GM06990 (cell line): ENCODE measurements around the gene FNDC3B.
"Not testable (repeated sequence)": the region's sequence is repeated elsewhere in the genome, so short reads cannot be mapped to it uniquely, and the experiment has no call there.

Experiments used
- DNase-seq: peaks from one replicate; pipeline ENCODE4 v3.0.0-alpha.2; 2011; ENCODE audit not compliant: insufficient read length; ENCODE audit errors: extremely low read depth
- H3K27me3 ChIP-seq: replicated peaks from 2 replicates; pipeline ENCODE4 v1.6.0; 2011; ENCODE audit warnings: low read length; ENCODE audit not compliant: control insufficient read depth, insufficient read depth
- H3K36me3 ChIP-seq: 2 replicates; pipeline ENCODE4 v1.5.1; 2011; ENCODE audit warnings: low read length; ENCODE audit not compliant: control insufficient read depth, insufficient read depth
- H3K4me3 ChIP-seq: replicated peaks from 2 replicates; pipeline ENCODE4 v1.5.1; 2011; ENCODE audit warnings: low read depth, mild to moderate bottlenecking, control low read depth, low read length
- TF ChIP-seq, protein P1 (sequence below): IDR thresholded peaks from 2 replicates; pipeline ENCODE4 v1.5.1; 2011; ENCODE audit warnings: low read length, control low read depth, mild to moderate bottlenecking, inconsistent platforms; ENCODE audit not compliant: insufficient read depth, poor library complexity, severe bottlenecking

The FNDC3B gene

DNA sequence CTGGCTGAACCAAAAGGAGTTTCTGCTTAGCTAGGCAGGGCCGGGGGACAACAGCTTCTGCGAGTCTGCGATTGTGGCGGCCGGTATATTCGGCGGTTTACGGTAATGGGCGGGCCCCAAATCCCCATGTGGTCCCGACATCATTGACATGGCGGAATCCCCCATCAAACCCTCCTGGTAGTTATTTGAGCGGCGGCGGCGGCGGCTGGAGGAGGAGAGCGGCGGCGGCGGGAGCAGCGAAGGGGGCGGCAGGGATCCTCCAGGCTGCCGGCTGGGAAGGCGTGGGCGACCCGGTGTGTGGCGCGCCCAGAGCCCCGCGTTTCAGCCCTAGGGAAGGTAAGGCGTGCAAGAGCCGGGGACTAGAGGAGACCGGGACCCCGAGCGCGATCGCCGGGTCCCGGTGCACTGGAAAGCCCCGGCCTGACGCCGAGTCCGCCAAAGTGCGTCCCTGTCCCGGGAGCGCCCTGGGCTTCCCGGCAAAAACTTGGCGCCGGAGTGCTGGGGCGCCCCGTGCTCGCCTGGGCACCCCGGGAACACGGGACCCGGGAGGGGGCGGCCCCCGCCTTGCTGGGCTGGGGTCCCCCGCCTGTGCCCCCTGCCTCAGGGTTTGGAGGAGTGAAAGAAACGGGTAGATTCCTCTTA, at the start of gene FNDC3B:
TSS of gene FNDC3B (plus strand) at position 143 of the 642 bp plus-strand sequence. CDS start 72,902 bp downstream, outside the sequence.
- no peaks in the 10 kb centered on the region for H3K36me3 ChIP-seq
- peak; percentile 88 for DNase-seq
- H3K27me3 ChIP-seq: no peaks in the 10 kb centered on the region
- H3K4me3 ChIP-seq: peak within 1 kb of the TSS; percentile 94
- TF ChIP-seq, protein P1, sequence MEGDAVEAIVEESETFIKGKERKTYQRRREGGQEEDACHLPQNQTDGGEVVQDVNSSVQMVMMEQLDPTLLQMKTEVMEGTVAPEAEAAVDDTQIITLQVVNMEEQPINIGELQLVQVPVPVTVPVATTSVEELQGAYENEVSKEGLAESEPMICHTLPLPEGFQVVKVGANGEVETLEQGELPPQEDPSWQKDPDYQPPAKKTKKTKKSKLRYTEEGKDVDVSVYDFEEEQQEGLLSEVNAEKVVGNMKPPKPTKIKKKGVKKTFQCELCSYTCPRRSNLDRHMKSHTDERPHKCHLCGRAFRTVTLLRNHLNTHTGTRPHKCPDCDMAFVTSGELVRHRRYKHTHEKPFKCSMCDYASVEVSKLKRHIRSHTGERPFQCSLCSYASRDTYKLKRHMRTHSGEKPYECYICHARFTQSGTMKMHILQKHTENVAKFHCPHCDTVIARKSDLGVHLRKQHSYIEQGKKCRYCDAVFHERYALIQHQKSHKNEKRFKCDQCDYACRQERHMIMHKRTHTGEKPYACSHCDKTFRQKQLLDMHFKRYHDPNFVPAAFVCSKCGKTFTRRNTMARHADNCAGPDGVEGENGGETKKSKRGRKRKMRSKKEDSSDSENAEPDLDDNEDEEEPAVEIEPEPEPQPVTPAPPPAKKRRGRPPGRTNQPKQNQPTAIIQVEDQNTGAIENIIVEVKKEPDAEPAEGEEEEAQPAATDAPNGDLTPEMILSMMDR: no peak

DNA sequence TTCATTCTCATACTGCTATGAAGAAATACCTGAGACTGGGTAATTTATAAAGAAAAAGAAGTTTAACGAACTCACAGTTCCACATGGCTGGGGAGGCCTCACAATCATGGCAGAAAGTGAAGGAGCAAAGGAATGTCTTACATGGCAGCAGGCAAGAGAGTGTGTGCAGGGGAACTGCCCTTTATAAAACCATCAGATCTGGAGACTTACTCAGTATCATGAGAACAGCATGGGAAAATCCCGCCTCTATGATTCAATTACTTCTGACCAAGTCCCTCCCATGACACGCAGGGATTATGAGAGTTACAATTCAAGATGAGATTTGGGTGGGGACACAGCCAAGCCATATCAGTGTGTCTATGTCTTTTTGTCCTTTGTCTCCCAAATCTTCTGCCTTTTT, 49.1 kb upstream of the FNDC3B start:
- DNase-seq, H3K27me3 ChIP-seq, H3K4me3 ChIP-seq, H3K36me3 ChIP-seq: not testable (repeated sequence)

GRCh38 chr3:171991166-171991565, 48.2 kb upstream of the FNDC3B start:
- no peak for DNase-seq
- no peaks in the 10 kb centered on the region for H3K36me3 ChIP-seq
- TF ChIP-seq, protein P1: no peak
- no peaks in the 10 kb centered on the region for H3K27me3 ChIP-seq
- no peak overlapping the region for H3K4me3 ChIP-seq

DNA sequence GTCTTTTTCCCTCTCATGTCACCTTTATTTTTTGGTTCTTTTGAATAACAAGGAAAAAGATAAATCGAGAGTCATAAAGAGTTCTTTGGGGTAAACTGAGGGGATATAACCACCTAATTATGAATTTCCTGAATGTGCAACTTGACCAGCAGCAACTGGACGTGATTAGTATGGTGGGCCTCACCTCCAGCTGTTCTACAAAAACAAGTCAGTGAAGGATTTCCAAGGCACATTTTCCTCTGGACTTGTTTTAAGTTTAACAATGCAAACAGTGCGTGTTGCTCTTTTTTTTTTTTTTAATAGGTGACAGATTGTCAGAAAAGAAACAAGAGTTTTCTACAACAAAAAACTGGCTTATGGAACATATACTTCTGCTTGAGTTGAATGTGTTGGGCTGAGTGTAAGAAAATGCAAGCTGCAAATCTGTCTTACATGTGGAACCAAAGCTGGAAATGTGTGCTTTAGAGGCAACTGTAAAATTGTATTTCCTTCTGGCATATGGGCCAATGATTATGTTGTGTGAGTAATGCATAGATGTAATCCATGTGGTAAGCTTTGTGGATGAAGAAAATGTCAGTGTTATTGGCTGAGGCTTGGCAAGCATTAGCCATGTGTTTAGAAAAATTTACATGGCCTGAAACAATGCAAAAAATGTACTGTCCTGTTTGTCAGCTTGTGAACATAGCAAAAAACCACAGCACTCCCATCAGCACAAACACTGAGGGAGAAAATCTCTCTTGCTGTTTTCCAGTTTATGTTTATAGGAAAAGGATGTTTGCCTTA, 44.5 kb upstream of the FNDC3B start:
- no peak for DNase-seq
- no peaks in the 10 kb centered on the region for H3K36me3 ChIP-seq
- H3K4me3 ChIP-seq: no peak overlapping the region
- H3K27me3 ChIP-seq: no peaks in the 10 kb centered on the region
- TF ChIP-seq, protein P1: no peak

DNA sequence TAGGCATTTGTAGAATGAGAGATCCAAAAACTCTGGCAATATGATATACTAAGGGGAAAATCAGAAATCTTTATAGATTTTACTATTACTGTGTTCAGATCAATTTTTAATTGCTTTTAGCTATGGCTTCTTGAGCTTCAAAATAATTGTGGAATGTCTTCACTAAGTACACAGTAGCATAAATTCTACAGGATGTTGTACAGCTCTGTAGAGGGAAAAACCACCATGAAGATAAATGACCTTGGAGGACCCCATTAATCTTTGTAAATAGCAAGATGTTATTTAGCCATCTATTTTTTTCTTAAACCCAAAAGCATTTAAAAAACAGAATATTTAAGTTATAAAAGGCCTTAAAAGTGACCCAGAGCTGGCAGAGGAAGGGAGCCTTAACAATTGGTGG, 43.9 kb upstream of the FNDC3B start:
- H3K4me3 ChIP-seq: no peak overlapping the region
- no peaks in the 10 kb centered on the region for H3K36me3 ChIP-seq
- TF ChIP-seq, protein P1: no peak
- no peaks in the 10 kb centered on the region for H3K27me3 ChIP-seq
- no peak for DNase-seq

- Histone ChIP-seq H3K4me3 (no peak overlapping the region), H3K27me3 (no peaks in the 10 kb centered on the region), H3K36me3 (no peaks in the 10 kb centered on the region)
- TF ChIP-seq, protein P1: no peak
- DNase-seq: no peak
Observed at GRCh38 chr3:171996178-171996817, 43.1 kb upstream of the FNDC3B start.

DNA sequence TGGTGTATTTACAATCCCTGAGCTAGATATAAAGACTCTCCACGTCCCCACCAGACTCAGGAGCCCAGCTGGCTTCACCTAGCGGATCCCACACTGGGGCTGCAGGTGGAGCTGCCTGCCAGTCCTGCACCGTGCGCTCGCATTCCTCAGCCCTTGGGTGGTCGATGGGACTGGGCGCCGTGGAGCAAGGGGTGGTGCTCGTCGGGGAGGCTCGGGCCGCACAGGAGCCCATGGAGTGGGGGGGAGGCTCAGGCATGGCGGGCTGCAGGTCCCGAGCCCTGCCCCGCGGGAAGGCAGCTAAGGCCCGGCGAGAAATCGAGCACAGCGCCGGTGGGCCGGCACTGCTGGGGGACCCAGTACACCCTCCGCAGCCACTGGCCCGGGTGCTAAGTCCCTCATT, 40.6 kb upstream of the FNDC3B start:
- H3K36me3 ChIP-seq, DNase-seq, H3K4me3 ChIP-seq, H3K27me3 ChIP-seq: not testable (repeated sequence)

GRCh38 chr3:172001616-172002015, 37.8 kb upstream of the FNDC3B start:
- not testable (repeated sequence) for DNase-seq, H3K4me3 ChIP-seq, H3K27me3 ChIP-seq, H3K36me3 ChIP-seq
